Activated CD4-positive, alpha-beta T cell treated with anti-CD3 and anti-CD28 coated beads, Interleukin-2, amount 50 U/mL, for 48 hours (primary cell): ENCODE measurements around the gene NUDT19.
"Not testable (repeated sequence)": the region's sequence is repeated elsewhere in the genome, so short reads cannot be mapped to it uniquely, and the experiment has no call there.

ENCODE experiments used
- DNase-seq, 2 experiments: peaks; one replicate each; pipeline ENCODE4 v3.0.0-alpha.2; 2020

The NUDT19 gene

DNA sequence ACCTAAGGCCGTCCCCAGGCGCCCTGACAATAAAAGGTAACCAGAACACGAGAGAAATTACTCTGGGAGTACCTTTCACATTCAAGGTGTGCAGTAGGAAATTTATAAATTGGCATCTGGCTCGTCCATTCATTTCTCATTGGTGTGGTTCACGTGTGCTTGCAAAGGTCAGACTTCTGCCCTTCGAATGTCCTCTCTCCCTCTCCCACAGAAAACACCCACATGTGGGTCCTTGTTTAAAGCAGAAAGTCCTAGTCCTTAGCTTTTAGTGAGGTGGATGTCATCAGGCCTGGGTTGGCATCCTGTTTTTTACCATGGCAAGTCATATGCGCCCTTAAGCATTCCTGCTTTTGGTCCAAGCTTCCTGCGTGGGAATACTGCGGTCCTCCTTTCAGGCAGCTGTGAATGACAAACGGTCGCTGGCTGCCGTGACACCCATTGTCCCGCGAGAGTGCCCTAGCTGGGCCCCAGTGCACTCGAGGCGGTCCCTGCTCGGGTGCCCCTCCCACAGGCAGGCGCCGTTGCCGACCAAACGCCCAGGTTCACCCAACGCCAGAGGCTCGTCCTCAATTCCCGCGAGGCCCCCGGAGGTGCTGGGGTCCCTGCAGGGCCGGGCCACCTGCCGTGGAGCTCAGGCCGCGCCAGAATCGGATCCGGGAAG is at the start of gene NUDT19:
NUDT19 (plus strand) TSS at position 531 of the 661 bp plus-strand sequence. CDS start 140 bp downstream, outside the sequence.
- DNase-seq = peak; percentile 84 to 88

DNA sequence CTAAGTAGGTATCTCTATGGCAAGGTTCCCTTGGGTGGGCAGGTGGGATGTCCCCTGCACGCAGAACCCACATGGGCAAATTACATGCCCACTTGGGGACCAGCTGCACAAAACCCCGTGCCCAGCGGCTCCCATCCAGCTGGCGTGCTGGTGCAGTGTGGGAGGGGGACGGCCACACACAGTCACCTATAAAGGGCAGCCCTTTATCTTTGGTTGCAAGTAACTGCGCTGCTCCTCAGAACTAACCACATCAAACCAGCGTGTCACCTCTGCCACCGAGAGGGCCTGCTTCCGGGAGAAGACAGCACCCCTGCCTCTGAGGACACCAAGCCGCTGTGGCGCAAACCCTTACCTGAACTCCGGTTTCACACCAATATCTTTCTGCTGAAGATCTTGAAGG is 48.9 kb upstream of the NUDT19 start:
- DNase-seq = peak; percentile 57 to 69

DNA sequence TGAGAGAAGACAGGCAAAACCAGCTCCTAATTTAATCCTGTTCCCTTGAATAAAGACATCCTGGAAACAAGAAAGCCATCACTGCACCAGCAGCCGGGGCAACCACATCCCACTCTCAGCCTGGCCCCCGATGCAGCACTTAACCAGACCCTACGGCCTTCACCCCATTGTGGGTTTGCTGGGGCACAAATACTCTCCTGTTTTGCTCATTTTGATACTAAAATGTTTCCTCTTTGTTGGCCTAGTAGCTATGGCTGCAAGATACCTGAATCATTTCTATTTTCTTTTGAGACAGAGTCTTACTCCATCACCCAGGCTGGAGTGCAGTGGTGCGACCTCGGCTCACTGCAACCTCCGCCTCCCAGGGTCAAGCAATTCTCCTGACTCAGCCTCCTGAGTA is 45.1 kb upstream of the NUDT19 start:
- peak; percentile 3 to 14 for DNase-seq

DNA sequence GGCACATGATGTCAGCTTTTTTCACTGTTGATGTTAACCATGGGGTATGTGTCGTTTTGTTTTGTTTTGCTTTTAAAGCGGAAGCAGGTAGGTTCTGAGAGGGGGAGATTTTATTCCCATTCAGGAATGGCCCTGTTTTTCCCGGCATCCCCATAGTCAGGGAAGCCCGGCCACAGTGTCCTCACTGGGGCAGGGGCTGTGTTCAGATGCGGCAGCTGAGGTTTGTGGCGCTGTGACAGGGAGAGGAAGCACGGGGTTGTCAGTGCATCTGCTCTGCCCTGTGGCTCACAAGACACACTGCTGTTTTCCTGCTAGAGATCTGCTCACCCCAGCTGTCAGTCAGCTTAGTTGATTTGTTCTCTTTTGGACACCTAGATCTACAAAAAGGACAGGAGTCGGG is 44.3 kb upstream of the NUDT19 start:
- DNase-seq = no peak

DNA sequence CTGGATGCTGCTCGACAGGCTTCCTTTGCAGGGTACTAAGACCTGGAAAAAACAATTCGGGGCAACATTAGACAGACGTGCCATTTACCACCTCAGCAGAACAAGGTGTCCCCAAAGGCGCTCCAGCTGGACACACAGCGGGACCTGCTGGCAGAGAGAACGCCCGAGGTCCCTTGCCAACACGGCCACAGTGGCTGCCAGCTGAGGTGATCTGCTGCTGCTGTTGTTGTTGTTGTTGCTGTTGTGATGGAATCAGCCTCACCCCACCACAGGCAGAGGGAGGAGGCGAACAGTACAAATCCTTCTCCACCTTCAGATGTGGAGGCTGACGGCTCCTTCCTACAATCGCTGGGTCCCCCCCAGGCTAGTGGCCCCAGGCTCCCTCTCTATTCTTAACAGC is 41.9 kb upstream of the NUDT19 start:
- no peak for DNase-seq

DNA sequence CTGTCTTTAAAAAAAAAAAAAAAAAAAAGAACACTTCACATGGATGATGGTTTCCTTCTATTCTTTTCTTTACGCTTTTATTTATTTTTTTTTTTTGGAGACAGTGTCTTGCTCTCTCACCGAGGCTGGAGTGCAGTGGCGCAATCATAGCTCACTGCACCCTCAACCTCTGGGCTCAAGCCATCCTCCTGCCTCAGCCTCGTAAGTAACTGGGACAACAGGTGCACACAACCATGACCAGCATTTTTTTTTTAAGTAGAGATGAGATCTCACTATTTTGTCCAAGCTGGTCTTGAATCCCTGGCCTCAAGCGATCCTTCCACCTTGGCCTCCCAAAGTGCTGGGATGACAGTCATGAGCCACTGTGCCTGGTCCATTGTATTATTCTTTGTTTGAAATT is 41.0 kb upstream of the NUDT19 start:
- no peak for DNase-seq

DNA sequence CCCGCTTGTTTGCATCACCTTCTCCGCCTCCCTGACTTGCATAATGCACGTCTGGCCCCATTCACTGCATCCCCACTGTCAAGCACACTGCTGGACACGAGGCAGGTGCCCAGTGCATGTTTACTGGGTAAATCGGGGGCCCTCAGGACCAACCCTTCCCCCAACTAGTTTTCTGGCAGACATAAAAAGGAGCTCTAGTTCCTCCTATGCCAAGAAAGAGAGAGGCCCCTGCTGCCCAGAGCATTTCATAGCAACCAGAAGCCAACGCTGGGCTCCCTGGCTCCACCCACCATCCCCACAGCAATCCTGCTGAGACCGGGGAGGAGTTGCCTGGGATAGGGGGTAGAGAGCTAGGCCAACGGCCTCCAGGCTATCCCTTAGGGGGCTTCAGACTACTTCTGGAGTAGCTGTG is 39.9 kb upstream of the NUDT19 start:
- DNase-seq = no peak

DNA sequence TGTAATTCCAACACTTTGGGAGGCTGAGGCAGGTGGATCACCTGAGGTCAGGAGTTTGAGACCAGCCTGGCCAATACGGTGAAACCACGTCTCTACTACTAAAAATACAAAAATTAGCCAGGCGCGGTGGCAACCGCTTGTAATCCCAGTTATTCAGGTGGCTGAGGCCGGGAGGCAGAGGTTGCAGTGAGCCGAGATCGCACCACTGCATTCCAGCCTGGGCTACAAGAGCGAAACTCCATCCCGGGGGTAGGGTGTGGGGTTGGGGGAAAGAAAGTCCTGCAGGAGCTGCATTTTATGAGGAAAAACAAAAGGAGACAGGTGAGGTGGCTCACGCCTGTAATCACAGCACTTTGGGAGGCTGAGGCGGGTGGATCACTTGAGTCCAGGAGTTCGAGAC is 39.3 kb upstream of the NUDT19 start:
- not testable (repeated sequence) for DNase-seq

DNA sequence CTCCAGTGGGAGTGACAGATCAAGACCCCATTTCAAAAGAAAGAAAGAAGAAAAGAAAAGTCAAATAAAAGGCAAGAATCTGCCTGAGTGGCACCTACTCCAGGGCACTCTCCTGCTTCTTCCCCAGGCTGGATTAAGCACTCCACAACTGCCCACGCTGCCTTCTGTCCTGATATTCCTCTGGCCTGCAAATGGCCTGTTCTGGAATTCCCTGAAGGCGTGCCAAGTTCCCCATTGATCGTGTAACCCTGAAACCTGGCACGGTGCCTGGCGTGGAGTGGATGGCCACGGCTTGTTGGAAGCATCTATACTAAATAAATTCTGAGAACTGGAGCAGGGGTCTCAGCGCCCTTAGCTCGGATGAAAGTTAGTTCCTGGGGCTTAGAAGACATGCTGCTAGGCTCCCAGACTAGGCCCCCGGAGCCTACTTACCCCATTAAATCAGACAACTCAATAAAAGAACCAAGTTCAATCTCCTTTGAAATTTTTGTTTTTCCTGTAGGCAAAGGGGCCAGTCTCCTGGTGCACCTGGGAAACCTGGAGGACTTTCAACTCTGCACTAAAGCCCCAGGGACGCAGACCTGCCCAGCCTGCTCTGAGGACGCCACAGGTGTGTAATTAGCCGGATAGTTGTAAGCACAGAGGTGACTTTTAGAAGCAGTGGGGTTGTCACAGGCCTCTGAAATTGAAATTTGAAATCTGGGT is 38.6 kb upstream of the NUDT19 start:
- no peak for DNase-seq

DNA sequence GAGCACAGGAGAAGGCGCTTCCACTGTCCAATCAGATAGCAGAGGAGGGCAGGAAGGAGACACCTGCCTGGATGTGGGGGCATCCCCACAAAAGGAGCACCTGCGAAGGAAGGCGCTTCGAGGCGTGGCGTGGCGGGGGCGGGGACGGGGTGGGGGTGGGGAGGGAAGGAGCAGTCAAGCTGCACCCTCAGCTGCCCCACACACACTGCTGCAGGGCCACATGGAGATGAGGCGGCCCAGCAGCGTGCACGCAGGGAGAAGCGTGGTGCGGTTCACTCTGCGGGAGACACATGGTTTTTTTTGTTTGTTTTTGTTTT is 38.1 kb upstream of the NUDT19 start:
- DNase-seq = no peak

DNA sequence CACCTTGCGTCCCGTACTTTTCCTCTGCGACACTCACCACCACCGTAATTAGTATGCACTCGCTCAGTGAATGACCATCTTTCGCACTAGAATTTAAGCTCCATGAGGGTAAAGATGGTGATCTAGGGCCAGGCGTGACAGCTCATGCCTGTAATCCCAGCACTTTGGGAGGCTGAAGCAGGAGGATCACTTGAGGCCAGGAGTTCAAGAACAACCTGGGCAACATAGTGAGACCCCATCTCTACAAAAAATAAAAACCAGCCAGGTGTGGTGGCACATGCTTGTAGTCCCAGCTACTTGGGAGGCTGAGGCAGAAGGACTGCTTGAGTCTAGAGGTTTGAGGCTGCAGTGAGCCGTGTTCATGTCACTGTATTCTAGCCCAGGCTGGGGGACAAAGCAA is 35.2 kb upstream of the NUDT19 start:
- DNase-seq = not testable (repeated sequence)

DNA sequence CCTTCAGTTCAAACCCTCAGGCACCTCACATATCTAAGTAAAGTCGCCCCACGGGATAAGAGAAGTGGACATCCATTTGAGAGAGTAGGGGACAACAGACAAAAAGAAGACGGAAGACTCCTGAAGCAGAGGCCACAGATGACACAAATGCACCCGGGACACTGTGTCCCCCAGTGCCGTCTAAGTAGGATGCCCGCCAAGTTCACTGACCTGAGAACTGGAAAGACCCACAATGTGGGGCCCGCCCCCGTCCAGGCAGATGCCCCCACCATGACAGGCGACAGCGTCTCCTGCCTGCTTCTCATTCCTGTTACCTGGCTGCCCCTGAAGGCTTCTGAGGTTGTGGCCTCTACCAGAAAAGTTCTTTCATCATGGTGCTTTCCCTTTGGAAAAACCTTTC is 33.5 kb upstream of the NUDT19 start:
- no peak for DNase-seq

DNA sequence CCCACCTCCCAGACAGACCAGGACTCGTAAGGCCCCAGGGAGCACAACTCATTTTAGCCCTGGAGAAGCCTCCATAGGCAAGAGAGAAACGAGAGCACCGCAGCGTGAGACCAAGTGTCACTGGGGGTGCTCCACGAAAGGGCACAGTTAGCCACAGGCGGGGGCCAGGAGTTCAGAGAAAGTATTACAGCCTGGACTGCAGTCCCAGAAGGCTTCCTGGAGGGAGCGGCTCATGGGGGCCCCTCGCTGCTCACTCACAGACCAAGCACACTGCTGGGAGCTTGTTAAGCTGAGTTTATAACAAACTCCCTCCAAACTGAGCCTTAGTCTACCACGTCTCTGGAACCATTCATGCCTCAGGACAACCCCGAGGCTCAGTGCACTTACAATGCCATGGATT is 33.1 kb upstream of the NUDT19 start:
- no peak for DNase-seq

DNA sequence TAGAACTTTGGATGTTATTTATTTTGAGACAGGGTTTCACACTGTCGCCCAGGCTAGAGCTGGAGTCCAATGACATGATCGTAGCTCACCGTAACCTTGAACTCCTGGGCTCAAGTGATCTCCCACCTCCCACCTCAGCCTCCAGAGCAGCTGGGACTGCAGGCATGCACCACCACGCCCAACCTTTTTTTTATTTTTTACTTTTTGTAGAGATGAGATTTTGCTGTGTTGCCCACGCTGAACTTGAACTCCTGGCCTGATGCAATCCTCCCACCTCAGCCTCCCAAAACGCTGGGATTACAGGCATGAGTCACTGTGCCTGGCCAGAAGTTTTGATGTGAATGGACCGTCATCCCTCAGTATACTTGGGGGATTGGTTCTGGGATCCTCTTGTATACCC is 30.3 kb upstream of the NUDT19 start:
- DNase-seq = no peak

DNA sequence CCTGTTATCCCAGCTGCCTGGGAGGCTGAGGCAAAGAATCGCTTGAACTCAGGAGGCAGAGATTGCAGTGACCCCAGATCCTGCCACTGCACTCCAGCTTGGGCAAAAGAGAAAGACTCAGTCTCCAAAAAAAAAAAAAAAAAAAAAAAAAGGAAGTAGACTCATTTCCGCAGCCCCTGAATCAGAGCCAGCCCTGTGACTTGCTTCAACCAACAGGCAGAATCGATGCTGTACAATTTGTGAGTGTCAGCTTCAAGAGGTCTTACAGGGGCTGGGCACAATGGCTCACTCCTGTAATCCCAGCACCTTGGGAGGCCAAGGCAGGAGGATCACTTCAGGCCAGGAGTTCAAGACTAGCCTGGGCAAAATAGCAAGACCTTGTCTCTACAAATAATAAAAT is 29.4 kb upstream of the NUDT19 start:
- DNase-seq = no peak

DNA sequence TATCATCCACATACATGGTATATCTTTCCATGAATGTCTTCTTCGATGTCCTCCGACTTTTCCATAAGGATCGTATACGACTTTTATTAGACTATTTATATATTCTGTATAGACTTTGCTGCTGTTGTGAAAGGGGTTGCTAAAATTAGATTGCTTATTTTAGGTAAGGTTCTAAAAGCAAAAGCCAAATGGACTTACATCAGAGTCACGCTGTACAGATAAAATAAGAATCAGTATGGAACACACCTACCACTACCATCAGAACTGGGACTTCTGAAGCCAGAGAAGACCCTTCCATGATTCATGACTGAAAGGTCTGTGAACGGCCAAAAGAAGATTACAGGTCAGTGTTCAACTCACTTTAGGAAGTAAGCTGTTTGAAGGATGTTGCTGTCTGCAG is 25.5 kb upstream of the NUDT19 start:
- DNase-seq = no peak

DNA sequence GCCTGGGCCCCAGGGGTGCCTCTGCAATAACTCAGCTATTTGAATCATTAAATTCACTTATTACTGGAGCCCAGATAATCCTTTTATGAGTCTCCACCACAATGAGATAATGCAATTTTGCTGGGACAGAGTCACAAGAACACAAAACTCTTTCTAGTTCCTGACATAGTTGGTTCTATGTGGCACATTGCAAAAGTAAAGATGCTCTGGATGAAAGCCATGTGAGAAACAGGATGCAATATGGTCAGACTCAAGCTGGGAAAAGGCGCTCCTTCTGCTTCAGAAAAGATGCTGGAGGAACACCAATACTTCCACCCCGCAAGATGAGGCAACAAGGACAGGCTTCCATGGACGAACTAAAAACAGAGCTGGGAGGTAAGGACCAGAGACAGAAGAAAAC is 22.3 kb upstream of the NUDT19 start:
- no peak for DNase-seq

DNA sequence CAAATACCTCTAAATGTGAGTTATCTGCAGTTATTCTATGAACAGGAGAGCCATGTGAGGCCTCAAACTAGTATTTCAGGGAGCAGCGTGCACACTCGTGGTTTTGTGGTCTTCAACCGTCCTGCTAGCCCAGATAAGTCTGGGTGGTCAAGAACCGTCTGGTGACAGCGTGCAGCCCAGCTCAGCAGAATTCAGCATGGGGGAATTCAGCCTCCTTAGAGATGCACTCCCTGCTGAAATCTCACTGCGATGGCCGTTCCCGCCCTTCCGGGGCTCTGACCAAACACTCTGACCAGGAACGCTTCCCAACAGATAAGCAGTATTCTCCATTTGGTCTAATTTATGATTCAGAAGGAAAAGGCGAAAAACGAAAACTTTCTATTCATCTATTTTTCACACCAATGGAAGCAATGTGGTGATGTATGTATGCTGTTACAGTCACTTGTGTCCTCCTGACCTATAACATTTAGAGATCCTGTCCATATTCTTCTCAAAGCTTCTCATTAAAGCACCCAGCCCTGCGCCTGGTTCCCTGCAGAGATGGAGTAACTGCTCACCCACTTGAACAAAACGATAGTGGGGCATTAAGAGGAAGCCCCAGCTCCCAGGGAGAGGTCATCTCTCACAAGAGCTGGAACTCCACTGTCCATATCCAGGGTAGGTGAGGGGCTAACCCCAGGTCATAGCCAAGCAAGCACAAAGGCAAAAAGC is 19.6 kb upstream of the NUDT19 start:
- no peak for DNase-seq

DNA sequence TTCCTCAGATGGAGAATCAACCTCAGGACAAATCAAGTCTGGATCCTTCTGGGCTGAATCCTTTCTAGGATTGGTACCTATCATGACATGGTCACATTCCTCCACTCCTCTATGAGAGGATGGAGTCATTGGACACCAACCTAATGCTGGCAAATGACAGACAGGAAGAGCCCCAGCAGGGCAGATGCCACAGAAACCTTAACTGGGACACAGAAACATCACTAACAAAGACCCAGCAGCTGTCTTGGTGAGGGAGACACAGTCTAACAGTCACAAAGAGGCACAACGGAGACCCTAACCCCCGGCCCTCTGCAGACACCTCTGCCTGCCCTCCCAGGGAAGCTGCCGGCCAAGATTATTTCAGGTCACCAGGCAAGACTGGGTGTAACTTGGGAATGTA is 18.8 kb upstream of the NUDT19 start:
- no peak for DNase-seq

DNA sequence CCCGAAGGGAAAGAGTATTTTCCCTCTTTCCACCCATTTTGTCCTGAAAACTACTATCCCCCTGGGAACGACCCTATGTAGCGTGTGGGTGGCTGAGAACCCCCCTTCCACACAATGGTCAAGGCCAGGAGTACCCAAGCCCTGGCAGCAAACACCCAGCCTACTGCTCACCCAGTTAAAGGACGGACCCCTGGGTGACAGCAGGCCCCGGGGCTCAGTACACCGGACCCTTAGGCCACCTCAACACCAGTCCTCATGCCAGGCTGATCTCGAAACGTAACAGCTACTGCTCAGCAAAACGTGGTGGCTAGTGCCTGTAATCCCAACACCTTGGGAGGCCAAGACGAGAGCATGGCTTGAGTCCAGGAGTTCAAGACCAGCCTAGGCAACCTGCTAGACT is 18.0 kb upstream of the NUDT19 start:
- no peak for DNase-seq

DNA sequence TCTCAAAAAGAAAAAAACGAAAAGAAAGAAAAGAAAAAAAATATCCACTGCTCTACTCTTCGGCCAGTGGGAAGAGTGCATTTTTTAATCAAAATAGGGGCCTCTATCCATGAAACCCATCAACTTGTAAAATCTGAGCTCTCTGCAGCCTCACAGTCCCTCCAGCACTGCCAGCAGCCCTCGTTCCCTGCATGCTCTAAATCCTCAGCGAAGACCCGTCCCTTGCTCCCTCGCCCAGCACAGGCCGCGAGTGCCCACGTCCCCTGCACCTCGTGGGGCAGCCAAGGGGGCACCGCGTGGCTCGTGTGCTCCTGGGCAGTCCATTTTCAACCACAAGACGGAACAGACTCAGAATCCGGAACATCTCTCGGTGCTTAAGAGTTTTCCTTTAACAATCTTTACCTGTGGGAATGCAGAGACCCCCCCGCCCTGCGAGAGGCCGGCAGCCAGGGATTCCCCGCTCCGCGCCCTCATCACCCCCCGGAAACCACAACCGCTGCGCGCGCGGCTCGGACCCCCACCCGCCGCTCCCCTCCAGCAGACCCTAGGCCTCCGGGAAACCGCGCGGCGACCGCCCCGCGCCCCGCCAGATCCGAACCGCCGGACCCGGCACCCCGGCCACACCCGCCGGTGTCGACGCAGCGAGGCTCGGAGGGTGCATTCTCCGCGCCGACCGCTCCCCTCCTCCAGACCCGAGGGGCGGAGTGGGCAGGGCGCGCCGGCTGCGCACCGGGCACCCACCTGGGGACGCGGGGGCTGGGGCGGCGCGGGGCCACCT is 17.3 kb upstream of the NUDT19 start:
- DNase-seq = no peak

DNA sequence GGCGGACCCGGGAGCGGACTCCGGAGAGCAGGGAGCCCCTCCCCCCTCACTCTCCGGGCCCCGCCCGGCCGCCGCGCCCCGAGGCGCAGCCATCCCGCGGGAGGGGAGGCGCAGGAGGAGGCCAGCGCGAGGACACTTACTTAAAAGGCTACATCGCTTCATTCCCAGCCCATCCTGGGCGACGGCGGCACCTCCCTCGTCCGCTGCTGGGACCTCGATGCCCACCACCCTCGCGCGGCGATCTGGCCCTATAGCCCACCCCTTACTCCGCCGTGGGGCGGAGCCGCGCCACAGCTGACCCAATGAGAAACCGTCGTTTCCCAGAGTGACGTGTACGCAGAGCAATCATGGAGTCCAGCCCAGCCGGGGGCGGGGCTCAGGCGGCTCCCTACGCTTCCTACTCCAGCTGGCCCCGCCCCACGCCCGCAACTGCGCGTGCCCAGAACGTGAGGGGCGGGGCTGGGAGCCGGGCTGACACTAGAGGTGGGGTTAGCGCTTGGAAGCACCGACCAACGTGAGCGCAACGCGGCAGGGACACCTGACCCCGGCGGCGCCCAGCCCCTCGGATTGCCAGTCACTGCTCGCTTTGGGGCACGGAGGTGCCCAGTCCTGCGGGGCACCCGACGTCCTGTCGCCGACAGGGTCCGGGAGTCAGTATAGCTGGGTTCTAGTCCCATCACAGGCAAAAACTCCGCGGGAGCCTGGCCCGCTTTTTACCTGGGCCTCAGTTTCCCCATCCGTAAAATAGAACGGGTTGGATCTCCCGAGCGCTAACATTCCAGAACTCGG is 16.5 kb upstream of the NUDT19 start, which contains the start of gene ANKRD27:
ANKRD27 (minus strand) TSS at position 250 of the 789 bp plus-strand sequence. CDS start 16,165 bp downstream, outside the sequence.
- DNase-seq = peak; percentile 97
